ENCODE measurements around the gene LPIN3.

Gene LPIN3

GRCh38 chr20:41395667-41396664 is 55.3 kb downstream of the LPIN3 start:
- no peak for DNase-seq

- DNase-seq, result no peak
Observed at GRCh38 chr20:41398408-41398807, 57.8 kb downstream of the LPIN3 start.

GRCh38 chr20:41403604-41404003 is 63.0 kb downstream of the LPIN3 start:
- DNase-seq, result no peak

- no peak for DNase-seq
Observed at GRCh38 chr20:41405436-41405835, 64.8 kb downstream of the LPIN3 start.

- DNase-seq, result no peak
Observed at GRCh38 chr20:41406353-41406752, 65.7 kb downstream of the LPIN3 start.

- DNase-seq, result no peak
Observed at GRCh38 chr20:41406896-41407444, 66.3 kb downstream of the LPIN3 start.

GRCh38 chr20:41407607-41408006 is 67.0 kb downstream of the LPIN3 start:
- no peak for DNase-seq

GRCh38 chr20:41408156-41408794 is 67.7 kb downstream of the LPIN3 start:
- peak in 1 of 2 experiments; percentile 22 for DNase-seq

- DNase-seq, result no peak
Observed at GRCh38 chr20:41408986-41409385, 68.4 kb downstream of the LPIN3 start.

Measured in activated T-cell treated with anti-CD3 and anti-CD28 coated beads, Interleukin-2, amount 50 U/mL, for 48 hours (primary cell).